GDM1 (cell line): ENCODE measurements around the gene GMPPA.

ENCODE experiments used
- DNase-seq: peaks from one replicate; lab custom pipeline; 2025; lab: John Stamatoyannopoulos, UW

Gene GMPPA

DNA sequence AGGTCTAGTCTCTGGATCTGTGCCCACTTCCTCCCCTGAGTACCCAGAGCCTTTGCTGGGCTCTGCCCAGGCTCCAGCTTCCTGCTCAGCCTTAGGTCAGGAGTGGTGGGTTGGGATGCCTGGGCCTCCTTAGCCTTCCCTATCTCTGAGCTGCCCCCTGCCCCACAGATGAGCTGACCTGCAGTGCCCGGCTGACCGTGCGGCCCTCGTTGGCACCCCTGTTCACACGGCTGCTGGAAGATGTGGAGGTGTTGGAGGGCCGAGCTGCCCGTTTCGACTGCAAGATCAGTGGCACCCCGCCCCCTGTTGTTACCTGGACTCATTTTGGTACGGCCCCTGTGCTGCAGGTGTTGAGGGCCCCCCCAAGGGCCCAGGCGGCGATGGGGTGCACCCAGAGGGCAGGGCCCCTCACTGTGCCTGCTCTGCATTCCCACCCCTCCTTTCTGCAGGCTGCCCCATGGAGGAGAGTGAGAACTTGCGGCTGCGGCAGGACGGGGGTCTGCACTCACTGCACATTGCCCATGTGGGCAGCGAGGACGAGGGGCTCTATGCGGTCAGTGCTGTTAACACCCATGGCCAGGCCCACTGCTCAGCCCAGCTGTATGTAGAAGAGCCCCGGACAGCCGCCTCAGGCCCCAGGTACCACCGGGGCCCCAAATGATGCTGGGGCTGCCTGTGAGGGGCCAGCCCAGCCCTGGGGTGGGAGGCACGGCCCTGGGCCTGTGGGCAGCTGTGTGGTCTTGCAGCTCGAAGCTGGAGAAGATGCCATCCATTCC, 30.1 kb upstream of the GMPPA start:
- no peak for DNase-seq

- DNase-seq = no peak
These were observed 29.4 kb upstream of the GMPPA start for GRCh38 chr2:219469186-219469724.

DNA sequence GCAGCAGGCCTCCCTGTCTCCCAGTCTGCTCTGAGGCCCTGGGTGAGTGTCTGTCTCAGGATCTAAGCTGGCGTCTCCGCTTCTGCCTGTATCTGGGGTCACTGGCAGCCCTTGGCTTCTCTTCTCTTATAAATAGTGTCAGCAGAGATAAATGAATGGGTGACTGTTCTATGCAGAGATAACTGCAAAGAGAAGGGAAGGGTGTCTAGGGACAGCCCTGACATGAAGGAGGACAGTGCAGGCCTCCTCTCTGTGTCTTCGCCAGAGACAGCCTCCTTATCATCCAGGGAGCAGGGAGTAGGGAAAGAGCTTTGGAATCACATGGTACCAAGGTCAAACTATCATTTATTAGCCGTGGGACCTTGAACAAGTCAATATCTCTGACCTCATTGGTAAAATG, 28.3 kb upstream of the GMPPA start:
- no peak for DNase-seq

- no peak for DNase-seq
These were observed 27.0 kb upstream of the GMPPA start for GRCh38 chr2:219471476-219472371.

DNA sequence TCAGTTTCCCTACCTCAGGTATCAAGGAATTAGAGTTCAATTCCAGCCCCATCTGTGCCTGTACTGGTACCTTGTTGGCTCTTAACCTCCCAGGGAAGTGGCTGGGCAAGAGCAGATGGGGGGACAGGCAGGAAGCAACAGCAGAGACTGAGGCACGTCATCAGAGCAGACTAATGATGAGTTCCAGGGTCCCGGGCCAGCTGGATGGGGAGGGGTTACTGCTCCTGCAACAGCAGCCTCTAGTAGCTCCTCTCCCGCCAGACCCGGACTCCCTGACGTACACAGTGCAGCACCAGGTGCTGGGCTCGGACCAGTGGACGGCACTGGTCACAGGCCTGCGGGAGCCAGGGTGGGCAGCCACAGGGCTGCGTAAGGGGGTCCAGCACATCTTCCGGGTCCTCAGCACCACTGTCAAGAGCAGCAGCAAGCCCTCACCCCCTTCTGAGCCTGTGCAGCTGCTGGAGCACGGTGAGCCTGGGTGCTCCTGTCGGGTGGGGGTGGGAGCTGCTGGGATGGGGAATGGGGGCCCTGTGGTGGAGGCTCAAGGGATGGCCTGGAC, 26.0 kb upstream of the GMPPA start:
- no peak for DNase-seq

- no peak for DNase-seq
These were observed 25.2 kb upstream of the GMPPA start for GRCh38 chr2:219473511-219473910.

- DNase-seq = no peak
These were observed 24.2 kb upstream of the GMPPA start for GRCh38 chr2:219474285-219475060.

DNA sequence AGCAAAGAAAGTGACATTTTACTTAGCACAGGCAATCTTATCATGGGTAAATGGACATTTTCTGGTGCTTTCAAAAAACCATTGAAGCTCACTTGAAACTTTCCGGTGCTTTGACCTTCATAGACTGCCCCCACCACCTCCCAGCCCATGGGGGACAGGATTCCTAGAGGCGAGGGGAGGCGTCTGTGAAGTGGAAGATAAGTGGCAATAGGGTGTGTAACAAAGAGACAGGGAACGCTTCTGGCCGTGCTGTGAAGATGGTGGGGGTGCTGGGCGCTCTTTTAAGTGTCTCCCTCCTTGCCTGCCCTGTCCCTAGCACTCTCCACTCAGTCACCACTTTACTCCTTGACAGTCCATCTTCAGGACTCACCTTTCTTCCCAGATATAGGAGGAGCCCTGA, 23.4 kb upstream of the GMPPA start:
- DNase-seq = no peak

DNA sequence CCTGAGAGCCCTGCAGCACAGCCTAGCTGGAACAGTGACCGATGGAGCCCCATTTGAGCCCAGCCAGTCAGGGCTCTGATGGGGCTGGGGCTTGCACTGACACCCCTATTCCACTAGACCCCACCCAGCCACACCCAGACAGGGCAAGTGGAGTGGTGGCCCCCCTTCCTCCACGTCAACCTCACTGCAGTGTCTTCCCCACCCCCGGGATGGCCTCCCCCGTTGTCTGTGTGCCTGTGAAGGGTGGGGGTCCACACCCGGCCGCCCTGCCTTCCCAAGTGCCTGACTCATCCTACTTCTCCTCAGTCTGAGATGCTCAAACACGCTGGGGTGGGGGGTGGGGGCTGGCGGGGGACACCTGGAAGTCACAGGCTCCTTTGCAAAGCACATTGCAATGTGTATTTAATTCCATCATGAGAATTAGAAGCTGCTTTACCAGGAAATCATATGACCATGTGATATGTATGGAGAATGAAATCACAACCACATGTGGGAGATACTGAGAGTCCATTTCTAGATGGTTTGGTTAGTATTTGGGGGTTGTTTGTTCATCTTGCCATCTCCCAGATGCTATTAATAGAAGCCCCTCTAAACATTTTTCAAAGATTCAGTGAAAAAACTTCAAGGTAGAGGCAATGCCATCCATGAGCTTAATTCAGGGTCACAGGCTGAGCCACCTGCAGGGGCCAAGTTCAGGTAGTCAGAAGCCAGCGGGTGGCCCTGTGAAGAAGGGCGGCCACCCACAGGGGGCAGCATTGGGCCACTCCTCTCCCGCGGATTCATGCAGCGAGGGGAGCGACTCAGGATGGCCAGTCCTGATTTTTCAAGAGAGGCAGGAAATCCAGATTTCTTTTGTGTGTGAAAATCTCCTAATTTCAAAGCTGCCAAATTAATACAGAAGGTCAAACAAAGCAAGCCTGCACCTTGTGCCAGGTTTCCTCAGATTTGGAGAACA, 22.7 kb upstream of the GMPPA start:
- no peak for DNase-seq

GRCh38 chr2:219476652-219477151, 22.0 kb upstream of the GMPPA start:
- no peak for DNase-seq

- no peak for DNase-seq
These were observed 21.5 kb upstream of the GMPPA start for GRCh38 chr2:219477179-219477578.

DNA sequence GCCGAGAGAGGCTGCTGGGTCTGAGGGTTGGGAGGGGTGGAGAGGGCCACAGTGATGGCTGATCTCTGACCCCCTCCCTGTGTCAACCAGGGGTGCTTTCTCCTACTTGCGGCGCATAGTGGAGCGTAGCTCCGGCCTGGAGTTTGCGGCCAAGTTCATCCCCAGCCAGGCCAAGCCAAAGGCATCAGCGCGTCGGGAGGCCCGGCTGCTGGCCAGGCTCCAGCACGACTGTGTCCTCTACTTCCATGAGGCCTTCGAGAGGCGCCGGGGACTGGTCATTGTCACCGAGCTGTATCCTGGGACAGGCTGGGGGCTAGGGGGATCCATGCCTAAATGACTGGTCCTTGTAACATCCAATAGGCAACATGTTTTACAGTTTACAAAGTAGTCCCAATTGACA, 20.9 kb upstream of the GMPPA start:
- DNase-seq = no peak

GRCh38 chr2:219478916-219479315, 19.8 kb upstream of the GMPPA start:
- no peak for DNase-seq

GRCh38 chr2:219480004-219480403, 18.7 kb upstream of the GMPPA start:
- no peak for DNase-seq

DNA sequence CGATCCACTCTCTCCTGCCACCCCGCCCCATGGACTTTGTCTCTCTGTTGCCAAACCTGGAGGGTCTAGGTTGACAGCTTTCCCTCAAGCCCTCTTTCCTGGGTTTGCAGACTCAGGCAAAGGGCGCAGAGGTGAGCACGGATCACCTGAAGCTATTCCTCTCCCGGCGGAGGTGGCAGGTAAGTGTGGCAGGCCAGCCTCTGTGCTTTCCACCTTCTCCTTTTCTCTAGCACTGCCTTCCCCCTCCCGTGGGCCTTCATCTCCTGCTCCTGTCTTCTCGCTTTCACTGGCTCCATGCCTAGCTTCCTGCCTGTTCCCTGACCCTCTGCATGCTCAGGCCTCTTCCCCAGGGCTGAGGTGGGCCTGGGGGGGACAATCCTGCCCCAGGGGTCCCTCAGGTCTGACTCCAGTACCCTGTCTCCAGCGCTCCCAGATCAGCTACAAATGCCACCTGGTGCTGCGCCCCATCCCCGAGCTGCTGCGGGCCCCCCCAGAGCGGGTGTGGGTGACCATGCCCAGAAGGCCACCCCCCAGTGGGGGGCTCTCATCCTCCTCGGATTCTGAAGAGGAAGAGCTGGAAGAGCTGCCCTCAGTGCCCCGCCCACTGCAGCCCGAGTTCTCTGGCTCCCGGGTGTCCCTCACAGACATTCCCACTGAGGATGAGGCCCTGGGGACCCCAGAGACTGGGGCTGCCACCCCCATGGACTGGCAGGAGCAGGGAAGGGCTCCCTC, 15.9 kb upstream of the GMPPA start:
- no peak for DNase-seq

DNA sequence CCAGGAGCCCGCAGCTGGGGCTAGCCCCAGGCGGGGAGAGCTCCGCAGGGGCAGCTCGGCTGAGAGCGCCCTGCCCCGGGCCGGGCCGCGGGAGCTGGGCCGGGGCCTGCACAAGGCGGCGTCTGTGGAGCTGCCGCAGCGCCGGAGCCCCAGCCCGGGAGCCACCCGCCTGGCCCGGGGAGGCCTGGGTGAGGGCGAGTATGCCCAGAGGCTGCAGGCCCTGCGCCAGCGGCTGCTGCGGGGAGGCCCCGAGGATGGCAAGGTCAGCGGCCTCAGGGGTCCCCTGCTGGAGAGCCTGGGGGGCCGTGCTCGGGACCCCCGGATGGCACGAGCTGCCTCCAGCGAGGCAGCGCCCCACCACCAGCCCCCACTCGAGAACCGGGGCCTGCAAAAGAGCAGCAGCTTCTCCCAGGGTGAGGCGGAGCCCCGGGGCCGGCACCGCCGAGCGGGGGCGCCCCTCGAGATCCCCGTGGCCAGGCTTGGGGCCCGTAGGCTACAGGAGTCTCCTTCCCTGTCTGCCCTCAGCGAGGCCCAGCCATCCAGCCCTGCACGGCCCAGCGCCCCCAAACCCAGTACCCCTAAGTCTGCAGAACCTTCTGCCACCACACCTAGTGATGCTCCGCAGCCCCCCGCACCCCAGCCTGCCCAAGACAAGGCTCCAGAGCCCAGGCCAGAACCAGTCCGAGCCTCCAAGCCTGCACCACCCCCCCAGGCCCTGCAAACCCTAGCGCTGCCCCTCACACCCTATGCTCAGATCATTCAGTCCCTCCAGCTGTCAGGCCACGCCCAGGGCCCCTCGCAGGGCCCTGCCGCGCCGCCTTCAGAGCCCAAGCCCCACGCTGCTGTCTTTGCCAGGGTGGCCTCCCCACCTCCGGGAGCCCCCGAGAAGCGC, 15.0 kb upstream of the GMPPA start:
- DNase-seq = no peak

GRCh38 chr2:219484343-219485200, 14.1 kb upstream of the GMPPA start:
- DNase-seq = no peak

DNA sequence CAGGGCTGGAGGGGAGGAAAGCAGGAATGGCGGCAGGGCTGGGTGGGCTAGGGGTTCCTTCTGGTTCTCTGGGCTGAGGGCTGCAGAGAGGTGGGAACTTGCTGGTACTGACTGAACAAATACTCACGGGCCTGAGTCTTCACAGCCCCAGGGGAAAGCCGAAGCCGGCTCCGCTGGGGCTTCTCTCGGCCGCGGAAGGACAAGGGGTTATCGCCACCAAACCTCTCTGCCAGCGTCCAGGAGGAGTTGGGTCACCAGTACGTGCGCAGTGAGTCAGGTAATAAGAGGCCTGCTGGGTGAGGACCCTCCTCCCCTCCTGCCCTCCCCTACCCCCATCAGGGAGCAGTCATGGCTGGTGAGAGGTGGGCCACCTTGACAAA, 13.5 kb upstream of the GMPPA start:
- no peak for DNase-seq
